Dermis microvascular lymphatic vessel endothelial cell (primary cell): ENCODE data around the gene DTNB. TPM values are rescaled to one million over a fixed set of nuclear protein-coding genes. Genes with fewer than 3 reads are reported as not detected.

Experiments
- DNase-seq, 2 donors: peaks; one replicate each; pipeline versions ENCODE4 v3.0.0 to v3.0.0-alpha.2; 2010; ENCODE audit warnings: low read depth in 2 of 2
- total RNA-seq: library from RNA; depleted of rRNA; stranded (reverse); fragments of >200 nt; gene quantifications from 2 replicates; pipeline ENCODE4 v1.2.1, GENCODE V29; 2014

Gene DTNB
- total RNA-seq, 1 donor from 2014 or later = 4.9 TPM

DNA sequence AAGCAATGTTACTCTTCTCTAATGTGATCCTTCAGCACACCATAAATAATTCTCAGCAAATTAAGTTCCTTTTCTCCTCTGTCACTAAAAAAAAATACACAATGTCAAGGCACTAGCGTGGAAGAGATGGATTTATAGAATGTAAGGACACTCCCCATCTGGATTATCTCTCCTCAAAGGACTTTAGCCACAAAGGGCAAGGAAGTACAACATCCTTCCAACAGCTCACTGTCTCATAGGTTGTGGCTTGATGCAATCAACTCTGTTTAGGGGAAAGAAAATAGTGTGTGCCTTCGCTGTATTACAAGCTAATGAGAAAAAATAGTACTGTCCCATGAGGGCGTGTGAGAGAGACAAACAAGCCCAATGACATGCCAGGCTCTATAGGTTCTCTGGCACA is 202.6 kb downstream of the DTNB start:
- DNase-seq = no peak

DNA sequence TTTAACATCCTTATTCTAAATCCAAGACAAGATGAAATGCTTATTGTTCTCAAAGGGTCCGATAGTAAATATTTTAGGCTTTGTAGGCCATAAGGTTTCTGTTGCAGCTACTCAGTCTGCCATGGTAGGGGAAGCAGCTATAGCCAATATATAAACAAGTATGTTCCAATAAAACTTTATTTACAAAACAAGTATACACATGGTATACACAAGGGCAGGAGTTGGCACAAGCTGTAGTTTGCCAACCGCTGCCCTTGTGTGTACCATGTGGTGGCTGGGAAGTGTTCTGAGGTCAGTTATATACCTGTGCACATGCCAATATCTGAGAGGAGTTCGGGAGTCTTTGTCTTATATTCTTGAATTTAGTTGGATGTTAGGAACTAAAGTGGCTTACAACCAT is 205.6 kb downstream of the DTNB start:
- DNase-seq = no peak

DNA sequence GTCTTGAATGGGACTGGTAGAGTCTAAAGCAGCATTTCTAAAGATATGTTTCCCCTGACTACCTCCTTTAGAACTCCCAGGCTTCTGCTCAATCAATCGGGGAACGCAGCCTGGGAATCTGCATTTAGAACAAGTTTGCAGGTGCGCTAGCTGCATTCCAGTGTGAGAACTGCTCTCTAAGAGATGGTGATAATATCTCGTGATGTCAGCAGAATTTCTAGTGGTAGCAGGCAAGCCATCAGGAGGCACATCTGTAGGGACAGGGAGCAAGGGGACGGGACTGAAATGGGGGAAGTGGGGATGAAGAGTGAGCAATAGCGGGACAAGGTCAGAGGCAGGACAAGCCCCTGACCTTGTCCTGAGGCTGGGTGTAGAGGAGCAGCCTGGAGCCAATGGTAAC is 211.4 kb downstream of the DTNB start:
- no peak for DNase-seq

DNA sequence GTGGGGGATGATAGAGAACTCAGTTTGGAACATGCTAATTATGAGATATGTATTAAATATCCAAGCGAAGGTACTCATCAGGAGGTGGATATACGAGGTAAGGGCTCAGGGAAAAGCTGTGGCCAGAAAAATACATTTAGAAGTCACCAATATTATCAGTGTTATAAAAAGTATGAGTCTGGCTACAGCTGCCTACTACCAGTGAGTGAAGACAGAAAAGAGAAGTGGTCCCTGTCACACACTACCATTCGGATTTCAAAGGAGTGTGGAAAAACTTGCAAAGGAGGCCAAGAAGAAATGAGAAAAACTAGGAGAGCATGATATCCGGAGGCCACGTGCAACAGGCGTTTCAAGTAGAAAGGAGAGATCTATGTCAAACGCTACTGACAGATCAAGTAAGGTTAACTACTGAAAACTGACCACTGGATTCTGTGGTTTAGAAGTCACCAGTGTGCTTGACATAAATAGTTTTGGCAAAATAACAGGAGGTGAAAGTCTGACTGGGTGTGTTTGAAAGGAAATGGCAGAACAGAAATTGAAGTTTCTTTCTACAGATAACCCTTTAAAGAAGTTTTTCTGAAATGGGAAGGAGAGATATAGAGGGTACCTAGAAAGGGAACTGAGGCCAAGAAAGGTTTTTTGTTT is 213.0 kb downstream of the DTNB start:
- DNase-seq = no peak

DNA sequence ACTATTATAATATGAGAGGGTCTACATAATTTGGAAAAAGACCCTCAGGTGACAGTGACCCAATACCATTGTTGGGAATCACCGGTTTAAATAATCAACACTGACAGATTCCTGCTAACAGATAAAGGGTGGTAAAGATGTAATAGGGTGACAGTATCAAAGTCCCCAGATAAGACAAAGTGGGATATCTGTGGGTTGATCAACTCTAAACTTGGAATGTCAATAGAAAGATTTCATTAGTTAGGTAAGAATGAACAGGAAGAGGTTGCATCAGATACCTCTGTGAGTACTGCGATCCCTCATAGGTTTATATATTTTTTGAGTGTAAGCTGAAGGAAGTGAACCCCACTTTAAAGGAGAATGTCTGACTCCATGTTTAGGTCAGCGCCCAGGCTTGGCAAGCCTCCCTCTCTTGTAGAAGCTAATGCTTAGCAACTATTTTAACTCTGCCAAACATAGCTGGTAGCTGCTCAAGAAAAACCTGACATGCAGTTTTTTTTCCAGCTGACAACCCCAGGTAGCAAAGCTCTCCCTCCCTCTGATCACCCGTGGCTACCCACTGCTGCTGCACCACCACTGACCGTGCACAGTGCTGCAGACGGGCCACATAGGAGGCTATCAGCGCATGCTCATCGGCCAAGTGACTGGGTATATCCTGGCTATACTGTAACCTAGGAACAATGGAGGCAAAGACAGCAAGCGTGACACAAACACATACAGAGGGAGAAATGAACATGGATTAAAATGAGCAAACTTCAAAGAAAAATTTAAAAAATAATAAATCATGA is 218.4 kb downstream of the DTNB start:
- no peak for DNase-seq

DNA sequence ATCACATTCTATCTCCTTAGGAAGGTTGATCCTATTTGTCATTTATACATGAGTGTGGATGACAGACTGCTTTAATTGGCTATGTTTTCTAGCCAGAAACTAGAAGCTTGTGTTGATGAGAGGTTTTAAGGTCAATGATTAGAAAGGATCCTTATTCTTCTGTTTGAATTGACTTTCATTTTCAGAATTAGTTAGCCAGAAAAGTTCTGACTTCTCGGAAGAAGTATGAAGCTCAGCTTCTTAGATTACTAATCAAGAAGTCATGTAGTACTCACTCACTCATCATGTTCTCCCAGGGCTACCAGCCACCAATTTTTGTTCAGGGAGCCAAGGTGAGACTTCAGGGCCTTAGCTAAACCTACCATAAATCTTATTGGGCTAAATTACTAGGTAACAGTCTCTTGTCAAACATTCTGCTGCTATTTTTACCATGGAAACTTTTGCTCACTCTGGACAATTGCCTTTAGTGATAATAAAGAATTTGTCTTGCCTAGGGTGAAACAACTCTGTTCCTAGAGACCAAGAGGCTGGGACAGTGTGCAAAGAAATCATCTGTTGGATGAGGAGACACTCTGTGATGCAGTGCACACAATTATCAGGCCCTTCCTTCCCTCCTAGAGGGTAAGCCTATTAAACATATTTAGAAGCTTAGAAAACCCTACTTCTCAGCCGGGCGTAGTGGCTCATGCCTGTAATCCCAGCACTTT is 220.0 kb downstream of the DTNB start:
- DNase-seq = no peak

DNA sequence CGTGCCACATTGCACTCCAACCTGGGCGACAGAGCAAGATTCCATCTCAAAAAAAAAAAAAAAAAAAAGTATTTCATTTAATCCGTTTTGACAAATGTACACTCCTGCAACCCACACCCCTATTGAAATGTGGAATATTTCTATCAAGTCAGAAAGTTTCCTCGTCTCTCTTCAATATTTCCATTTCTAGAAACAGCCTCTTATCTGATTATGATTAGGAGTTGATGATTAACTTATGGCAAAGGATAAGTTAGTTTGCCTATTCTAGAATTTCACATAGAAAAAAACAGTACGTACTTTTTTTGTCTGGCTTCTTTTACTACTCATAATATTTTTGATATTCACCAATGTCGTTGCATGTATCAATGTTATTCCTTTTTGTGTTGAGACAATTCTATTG is 224.6 kb downstream of the DTNB start:
- no peak for DNase-seq

DNA sequence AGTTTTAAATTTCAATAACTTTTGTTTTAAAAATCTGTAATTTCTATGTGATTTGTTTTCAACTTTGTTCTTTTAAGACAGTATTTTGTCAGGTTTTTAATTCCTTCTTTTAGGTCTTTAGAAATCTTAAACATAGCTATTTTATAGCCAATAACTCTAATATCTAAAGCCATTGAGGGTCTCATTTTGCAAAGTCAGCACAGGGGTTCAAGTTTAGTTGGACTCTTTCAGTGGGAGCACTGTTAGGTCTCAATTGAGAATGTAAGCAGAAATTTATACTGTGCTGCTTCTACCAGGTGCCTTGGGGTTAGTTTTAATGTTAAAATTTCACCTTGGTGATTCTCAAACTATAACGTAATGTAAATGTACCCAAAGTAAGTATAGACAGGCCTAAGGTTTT is 226.4 kb downstream of the DTNB start:
- DNase-seq = no peak

DNA sequence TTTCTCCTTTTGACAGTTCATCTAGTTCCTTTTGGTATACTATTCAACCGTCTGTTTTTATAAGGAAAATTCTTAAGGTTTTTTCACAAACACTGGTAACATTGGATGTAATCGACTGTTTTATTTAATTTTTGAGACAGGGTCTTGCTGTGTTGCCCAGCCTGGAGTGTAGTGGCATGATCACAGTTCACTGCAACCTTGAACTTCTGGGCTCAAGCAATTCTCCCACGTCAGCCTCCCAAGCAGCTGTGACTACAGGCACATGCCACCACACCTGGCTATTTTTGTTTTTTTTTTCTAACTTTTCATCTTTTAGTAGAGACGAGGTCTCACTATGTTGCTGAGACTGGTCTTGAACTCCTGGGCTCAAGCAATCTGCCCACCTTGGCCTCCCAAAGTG is 227.3 kb downstream of the DTNB start:
- no peak for DNase-seq

DNA sequence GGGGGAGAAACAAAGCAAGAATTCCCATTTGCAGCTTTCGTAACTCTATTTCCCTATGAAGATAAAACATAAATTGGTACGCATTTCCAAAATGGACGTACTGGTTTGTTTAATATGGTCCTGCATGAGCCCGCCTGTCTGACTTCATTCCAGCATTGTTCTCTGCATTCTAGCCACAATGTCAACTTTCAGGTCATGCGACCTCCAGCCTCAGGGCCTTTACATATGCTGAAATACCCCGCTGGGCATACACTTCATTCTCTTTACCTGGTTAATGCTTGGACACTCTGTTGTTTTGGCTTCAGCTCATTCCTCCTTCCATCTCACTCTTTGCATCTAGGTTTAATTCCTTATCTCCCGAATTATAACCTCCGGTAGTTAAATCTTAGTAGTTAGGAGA is 227.9 kb downstream of the DTNB start:
- DNase-seq = no peak

DNA sequence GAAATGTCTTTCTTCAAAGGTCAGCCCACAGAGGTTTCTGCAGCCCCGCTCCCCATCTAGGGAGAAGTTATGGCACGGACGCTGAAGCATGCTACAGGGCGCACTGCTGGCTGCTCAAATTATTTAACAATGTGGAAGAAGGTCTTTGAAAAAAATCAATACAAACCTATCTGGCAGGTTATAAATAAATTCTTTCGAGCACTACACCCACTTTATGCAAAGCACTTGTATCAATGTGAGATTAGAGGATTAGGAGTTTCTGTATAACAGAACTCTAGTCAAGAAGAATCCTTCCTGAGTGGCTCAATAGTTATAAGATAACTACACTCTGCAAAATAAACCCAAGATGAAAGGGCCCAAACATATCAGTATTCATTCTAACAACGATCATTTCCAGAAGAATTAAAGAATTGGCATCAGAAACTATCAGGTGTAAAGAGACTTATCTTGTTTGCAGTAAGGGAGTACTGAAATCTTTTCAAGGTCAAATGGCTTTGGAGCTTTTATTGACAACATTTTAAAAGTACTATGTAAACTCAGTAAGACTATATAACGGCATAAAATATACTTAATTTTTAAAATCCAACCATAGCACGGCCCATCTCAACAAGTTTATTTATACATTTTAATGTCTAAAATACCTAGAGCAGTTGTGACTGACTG is 228.6 kb downstream of the DTNB start:
- DNase-seq = no peak

DNA sequence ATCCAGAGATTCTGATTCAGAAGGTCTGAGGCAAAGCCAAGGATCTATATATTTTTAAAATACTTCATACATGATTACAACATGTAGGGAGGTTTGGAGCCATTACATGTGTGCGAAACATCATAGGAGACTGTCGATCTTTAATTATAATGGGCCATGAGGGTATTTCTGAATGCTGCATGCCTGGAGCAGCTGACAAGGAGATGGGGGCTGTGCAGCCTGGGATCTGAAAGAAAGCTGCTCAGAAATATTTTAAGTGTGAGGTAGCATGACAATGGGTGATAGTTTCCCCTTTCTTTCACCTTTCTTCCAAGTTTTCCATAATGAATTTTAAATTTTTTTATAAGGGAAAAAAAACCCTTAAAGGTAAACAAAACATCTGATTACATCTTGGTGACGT is 229.6 kb downstream of the DTNB start:
- no peak for DNase-seq

DNA sequence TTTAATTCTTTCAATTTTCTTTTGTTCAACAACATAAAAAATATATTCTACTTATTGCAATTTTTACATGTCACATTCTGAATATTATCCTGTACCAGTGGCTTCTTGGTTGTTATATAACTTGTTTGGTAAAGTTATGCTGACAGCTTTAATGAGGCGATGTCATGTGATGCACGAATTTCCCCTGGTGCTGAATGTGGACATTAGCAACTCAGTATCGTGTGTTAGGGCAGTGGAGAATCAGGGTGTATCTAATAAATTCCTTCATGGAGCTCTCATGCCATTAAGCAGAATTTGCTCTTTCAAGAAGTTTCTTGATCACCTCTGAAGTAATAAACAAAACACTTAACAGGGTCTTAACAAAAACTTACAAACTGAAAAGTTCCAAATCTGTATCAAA is 232.0 kb downstream of the DTNB start:
- no peak for DNase-seq

DNA sequence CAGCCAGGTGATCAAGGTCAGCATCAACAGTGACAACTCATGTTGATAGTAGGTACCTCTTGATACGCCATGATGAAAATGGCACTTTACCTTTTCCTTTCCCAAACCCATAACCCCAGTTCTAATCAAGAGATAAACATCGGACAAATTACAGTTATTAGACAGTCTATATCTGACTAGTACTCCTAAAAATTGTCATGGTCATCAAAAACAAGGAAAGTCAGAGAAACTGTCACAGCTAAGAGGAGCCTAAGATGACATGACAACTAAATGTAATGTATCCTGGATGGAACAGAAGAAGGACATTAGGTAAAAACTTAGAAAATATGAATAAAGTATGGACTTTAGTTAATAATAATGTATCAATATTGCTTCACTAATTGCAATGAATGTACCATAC is 234.6 kb downstream of the DTNB start:
- no peak for DNase-seq

DNA sequence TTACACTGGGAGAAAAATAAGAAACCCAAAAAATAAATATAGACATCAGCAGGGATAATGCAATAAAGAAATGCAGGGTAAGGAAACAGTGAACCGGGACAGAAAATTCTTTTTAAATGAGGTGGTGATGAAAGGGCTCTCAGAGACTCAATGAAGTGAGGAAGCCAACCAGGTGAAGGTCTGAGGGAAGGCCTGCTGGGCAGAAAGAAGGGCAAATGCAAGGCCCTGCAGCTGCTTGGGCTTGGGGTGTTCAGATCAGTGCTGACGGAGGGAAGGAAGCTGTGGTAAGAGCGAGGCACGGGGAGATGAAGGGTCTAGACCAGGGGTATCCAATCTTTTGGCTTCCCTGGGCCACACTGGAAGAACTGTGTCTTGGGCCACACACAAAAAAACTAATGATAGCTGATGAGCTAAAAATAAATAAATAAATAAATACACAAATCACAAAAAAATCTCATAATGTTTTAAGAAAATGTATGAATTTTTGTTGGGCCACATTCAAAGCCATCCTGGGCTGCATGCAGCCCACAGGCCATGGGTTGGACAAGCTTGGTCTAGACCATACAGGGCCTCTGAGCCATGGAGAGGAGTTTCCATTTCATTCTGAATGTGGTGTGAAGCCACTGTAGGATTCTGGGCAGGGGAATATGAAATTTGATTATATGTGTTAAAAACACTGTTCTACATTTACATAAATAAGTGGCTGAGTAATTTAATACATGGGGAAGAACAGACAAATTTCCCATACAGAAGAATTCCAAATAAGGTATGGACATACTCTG is 235.3 kb downstream of the DTNB start:
- DNase-seq = no peak

DNA sequence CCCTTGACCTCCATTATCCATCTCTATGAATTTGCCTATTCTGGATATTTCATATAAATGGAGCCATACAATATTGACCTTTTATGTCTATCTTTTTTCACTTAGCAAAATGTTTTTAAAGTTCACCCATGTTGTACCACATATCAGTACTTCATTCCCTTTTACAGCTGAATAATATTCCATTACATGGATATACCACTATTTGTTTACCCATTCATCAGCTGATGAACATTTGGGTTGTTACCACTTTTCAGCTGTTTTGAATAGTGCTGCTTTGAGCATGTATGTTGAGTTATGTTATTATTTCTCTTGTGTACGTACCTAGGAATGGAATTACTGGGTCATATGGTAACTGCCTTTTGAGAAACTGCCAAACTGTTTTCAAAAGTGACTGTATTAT is 238.0 kb downstream of the DTNB start:
- no peak for DNase-seq

DNA sequence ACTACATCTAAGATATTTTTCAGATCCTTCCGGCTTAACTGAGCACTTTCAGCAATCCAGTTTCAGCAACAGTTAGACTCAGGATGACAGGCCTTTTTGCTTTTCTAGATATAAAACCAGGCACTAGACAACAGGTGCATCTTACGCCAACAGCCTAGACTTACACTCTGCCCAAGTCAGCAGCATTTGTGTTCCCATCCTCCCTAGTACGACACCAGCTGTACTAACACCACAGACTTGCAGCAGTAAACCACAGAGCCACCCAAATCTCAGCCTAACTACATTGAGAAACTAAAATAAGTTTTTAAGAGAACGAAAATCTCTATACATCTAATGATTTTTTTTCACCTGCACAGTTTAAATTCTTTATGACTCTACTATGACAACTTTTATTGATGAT is 241.8 kb downstream of the DTNB start:
- DNase-seq = no peak

DNA sequence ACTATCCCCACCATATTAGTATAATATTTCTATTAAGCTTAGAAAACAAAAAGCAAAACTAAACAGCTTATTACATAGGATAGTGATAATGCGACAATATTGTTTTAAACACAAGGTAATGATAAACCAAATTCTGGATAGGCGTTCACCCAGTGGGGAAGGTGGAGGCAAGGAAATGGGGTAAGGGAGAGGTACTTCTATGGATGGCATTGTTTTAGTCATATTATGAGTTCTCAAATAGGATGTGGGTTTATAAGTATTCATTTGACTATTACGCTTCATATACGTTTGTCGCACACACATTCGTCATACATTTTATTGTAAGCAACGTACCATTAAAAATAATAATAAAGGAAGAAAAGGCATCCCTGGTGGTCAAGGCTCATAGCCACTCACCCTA is 242.8 kb downstream of the DTNB start:
- no peak for DNase-seq

DNA sequence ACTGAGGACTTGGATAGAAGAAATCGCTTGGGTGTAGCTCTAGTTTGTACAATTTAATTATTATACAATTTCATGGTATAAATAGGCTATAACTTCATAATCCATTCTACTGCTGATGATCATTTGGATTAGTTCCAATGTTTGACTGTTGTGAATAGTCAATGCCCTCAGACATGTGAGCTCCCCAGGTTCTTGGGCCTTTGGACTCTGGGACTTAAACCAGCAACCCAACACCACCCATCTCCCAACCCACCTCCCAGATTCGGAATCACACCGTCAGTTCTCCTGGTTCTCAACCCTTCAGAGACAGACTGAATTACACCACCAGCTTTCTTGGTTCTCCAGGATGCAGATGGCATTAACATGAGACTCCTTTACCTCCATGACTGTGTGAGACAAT is 247.1 kb downstream of the DTNB start:
- DNase-seq = no peak

DNA sequence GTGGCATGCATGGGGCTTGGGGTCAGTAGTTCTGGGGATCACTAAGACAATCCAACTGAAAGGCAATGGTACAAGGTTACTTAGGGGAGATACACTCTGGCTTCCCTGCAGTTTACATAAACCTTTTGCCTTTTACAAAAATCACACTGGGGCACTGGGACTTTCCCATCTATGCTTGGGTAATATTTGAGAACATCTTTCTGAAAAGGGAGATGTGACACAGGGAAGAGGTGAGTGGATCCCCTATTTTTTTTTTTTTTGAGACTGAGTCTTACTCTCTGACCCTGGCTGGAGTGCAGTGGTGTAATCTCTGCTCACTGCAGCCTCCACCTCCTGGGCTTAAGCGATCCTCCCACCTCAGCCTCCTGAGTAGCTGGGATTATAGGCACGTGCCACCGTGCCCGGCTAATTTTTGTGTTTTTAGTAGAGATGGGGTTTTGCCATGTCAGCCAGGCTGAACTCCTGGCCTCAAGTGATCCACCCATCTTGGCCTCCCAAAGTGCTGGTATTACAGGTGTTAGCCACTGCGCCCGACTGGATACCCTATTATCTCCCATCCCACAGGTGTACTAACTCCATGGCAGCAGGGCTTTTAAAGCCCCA is 248.8 kb downstream of the DTNB start:
- DNase-seq = no peak

DNA sequence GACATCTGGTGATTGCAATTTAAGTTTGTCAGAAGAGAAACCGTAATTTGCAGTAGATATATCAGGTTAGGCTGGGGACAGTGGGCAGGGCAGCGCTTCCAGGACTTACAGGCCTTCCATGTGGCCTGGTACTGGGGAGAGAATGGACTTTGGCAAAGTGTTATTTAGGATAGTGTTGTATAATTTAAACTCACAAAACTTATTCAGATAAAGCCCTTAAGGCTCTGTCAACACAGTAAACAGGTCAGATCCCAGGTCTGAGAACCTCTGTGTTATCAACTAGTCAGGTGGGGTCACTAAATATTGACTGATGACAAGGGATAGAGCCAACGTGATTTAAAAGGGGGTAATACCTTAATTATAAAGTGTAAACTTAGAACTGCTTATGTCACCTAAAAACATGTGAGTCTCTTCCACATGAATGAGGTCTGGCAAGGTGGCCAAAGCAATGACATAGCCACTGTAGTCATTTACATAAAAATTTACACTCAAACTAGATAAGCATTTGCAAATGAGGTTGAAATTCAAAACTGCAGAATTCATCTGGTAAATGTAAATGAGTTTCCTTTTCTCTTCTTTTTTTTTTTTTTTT is 251.5 kb downstream of the DTNB start:
- DNase-seq = no peak
